HEK293T (cell line): ENCODE data around the gene PIK3CD.

Experiments used
- BHLHE40 ChIP-seq: fragments of 450-650 bp; IDR thresholded peaks from 2 replicates; pipeline ENCODE4 v1.6.1; 2016; ENCODE audit warnings: mild to moderate bottlenecking, moderate library complexity, borderline replicate concordance
- ELF4 ChIP-seq: fragments of 450-650 bp; IDR thresholded peaks from 2 replicates; pipeline ENCODE4 v1.6.1; 2017; ENCODE audit warnings: antibody characterized with exemption
- FOXA1 ChIP-seq: fragments of 450-650 bp; IDR thresholded peaks from 2 replicates; pipeline ENCODE4 v1.6.1; 2016; ENCODE audit warnings: mild to moderate bottlenecking
- FOXK2 ChIP-seq: fragments of 450-650 bp; IDR thresholded peaks from 2 replicates; pipeline ENCODE4 v1.6.1; 2016; ENCODE audit warnings: mild to moderate bottlenecking
- FOXM1 ChIP-seq: fragments of 450-650 bp; IDR thresholded peaks from 2 replicates; pipeline ENCODE4 v1.6.1; 2017; ENCODE audit warnings: mild to moderate bottlenecking, borderline replicate concordance
- HDGF ChIP-seq: fragments of 450-650 bp; IDR thresholded peaks from 2 replicates; pipeline ENCODE4 v1.6.1; 2017; ENCODE audit warnings: antibody characterized with exemption, borderline replicate concordance
- PKNOX1 ChIP-seq: fragments of 450-650 bp; IDR thresholded peaks from 2 replicates; pipeline ENCODE4 v1.6.1; 2016
- SP1 ChIP-seq: fragments of 450-650 bp; IDR thresholded peaks from 2 replicates; pipeline ENCODE4 v1.6.1; 2017
- SUZ12 ChIP-seq: fragments of 450-650 bp; IDR thresholded peaks from 2 replicates; pipeline ENCODE4 v1.6.1; 2016; ENCODE audit warnings: mild to moderate bottlenecking
- TARDBP ChIP-seq: fragments of 450-650 bp; IDR thresholded peaks from 2 replicates; pipeline ENCODE4 v1.6.1; 2016
- ZNF384 ChIP-seq: fragments of 450-650 bp; IDR thresholded peaks from 2 replicates; pipeline ENCODE4 v1.6.1; 2016

GRCh38 chr1:9689011-9689706, 37.6 kb downstream of the PIK3CD start:
- no peak for TF ChIP-seq TARDBP
- no peak for TF ChIP-seq ZNF384
- no peak for TF ChIP-seq FOXA1
- no peak for TF ChIP-seq BHLHE40
- TF ChIP-seq PKNOX1 = 0 out of 2 replicates have a peak, but pooled peaks have one; percentile 16
- TF ChIP-seq FOXK2 = no peak
- TF ChIP-seq SUZ12 = no peak
- no peak for TF ChIP-seq ELF4
- TF ChIP-seq SP1 = no peak
- no peak for TF ChIP-seq HDGF
- no peak for TF ChIP-seq FOXM1
